Uterus (tissue), 4 donors: Measurements from ENCODE around the gene CLPTM1L. TPM values are rescaled to one million over a fixed set of nuclear protein-coding genes. Genes with fewer than 3 reads are reported as not detected.

ENCODE experiments used
- DNase-seq, 2 donors: peaks; one replicate each; pipeline ENCODE4 v3.0.0-alpha.2; 2019 to 2020
- H3K27ac ChIP-seq, 2 donors: fragments of 200-600 bp; sonication (generic); 1 replicate in 1 of 2; 2 replicates in 1 of 2; pipeline ENCODE4 v1.5.1; 2016 to 2018
- H3K27me3 ChIP-seq, 2 donors: fragments of 200-600 bp; sonication (generic); one replicate each; pipeline ENCODE4 v1.5.1; 2018 to 2019; ENCODE audit warnings: control low read depth in 1 of 2
- H3K36me3 ChIP-seq, 2 donors: fragments of 200-600 bp; sonication (generic); one replicate each; pipeline ENCODE4 v1.5.1; 2019; ENCODE audit warnings: control low read depth in 1 of 2
- H3K4me1 ChIP-seq, 2 donors: fragments of 200-600 bp; sonication (generic); one replicate each; pipeline ENCODE4 v1.5.1; 2018 to 2019; ENCODE audit warnings: control low read depth in 1 of 2
- H3K4me3 ChIP-seq, 2 donors: fragments of 200-600 bp; sonication (generic); 1 replicate in 1 of 2; 2 replicates in 1 of 2; pipeline ENCODE4 v1.5.1; 2018 to 2019; ENCODE audit warnings: mild to moderate bottlenecking in 1 of 2
- H3K9me3 ChIP-seq, 2 donors: fragments of 200-600 bp; sonication (generic); one replicate each; pipeline ENCODE4 v1.5.1; 2019; ENCODE audit warnings: control low read depth in 1 of 2
- CTCF ChIP-seq, 4 experiments: fragments of 200-600 bp in 2 of 4; fragments of 450-650 bp in 2 of 4; sonication (generic) in 2 of 4; IDR thresholded peaks; one replicate each; pipeline ENCODE4 v1.5.1; 2016 to 2019; ENCODE audit warnings: antibody characterized with exemption in 4 of 4, mild to moderate bottlenecking in 2 of 4, moderate library complexity in 1 of 4
- POLR2A ChIP-seq, 2 donors: fragments of 450-650 bp; IDR thresholded peaks; one replicate each; pipeline ENCODE4 v1.6.1; 2016; ENCODE audit warnings: antibody characterized with exemption in 2 of 2, mild to moderate bottlenecking in 1 of 2, moderate library complexity in 1 of 2
- intact Hi-C: fragments of 100-400 bp; cut with DNase I; formaldehyde crosslinking; loops from one replicate; pipeline ENCODE4 v1.15.1; 2023; ENCODE audit warnings: low total_unique reads
- total RNA-seq, 4 donors: library from RNA; depleted of rRNA in 3 of 4; stranded (reverse); fragments of >200 nt in 3 of 4; gene quantifications; one replicate each; pipeline versions ENCODE4 v1.1.0 to v1.2.4, GENCODE V29; 2014 to 2023
- donor health status: DM: yes; HTN: yes; CAD: no.

CLPTM1L gene
- total RNA-seq, 4 donors from 2014 or later, result 63.2 to 74.3 (median 71.1) TPM

GRCh38 chr5:1312206-1312605 lies 32.7 kb downstream of the CLPTM1L start:
- no peak for DNase-seq
- Histone ChIP-seq H3K27me3 (no peaks in the 10 kb centered on the region), H3K9me3 (no peaks in the 10 kb centered on the region), H3K36me3 (no peaks in the 10 kb centered on the region), H3K27ac (no peak overlapping the region), H3K4me3 (no peak overlapping the region), H3K4me1 (no peaks in the 10 kb centered on the region)
- TF ChIP-seq POLR2A (IDR thresholded peaks at IDR 0.05) (no peak), CTCF (IDR thresholded peaks at IDR 0.05) (no peak)
- intact Hi-C loops, result no loop called here

- Histone ChIP-seq H3K4me3 (no peak overlapping the region), H3K27me3 (no peaks in the 10 kb centered on the region), H3K36me3 (no peaks in the 10 kb centered on the region), H3K9me3 (no peaks in the 10 kb centered on the region), H3K27ac (no peak overlapping the region), H3K4me1 (no peaks in the 10 kb centered on the region)
- TF ChIP-seq CTCF (IDR thresholded peaks at IDR 0.05), result no peak
- TF ChIP-seq POLR2A (IDR thresholded peaks at IDR 0.05), result no peak
- DNase-seq, result no peak
- intact Hi-C loops, result no loop called here
Observed at GRCh38 chr5:1311439-1312055, 33.4 kb downstream of the CLPTM1L start.

GRCh38 chr5:1310118-1310517 lies 34.8 kb downstream of the CLPTM1L start:
- TF ChIP-seq POLR2A (IDR thresholded peaks at IDR 0.05) (no peak), CTCF (IDR thresholded peaks at IDR 0.05) (no peak)
- no peak for DNase-seq
- intact Hi-C loops, result no loop called here
- Histone ChIP-seq H3K4me1 (no peaks in the 10 kb centered on the region), H3K4me3 (no peak overlapping the region), H3K36me3 (no peaks in the 10 kb centered on the region), H3K27me3 (no peaks in the 10 kb centered on the region), H3K27ac (no peak overlapping the region), H3K9me3 (no peaks in the 10 kb centered on the region)

GRCh38 chr5:1304033-1304432 lies 40.9 kb downstream of the CLPTM1L start:
- H3K27ac ChIP-seq, result no peak overlapping the region
- H3K9me3 ChIP-seq, result no peaks in the 10 kb centered on the region
- H3K4me3 ChIP-seq, result no peak overlapping the region
- no peaks in the 10 kb centered on the region for H3K36me3 ChIP-seq
- no peaks in the 10 kb centered on the region for H3K4me1 ChIP-seq
- DNase-seq, result no peak
- no peaks in the 10 kb centered on the region for H3K27me3 ChIP-seq
- TF ChIP-seq CTCF (IDR thresholded peaks at IDR 0.05) (no peak), POLR2A (IDR thresholded peaks at IDR 0.05) (no peak)
- intact Hi-C loops, result no loop called here

- Histone ChIP-seq H3K4me3 (no peak overlapping the region), H3K36me3 (no peaks in the 10 kb centered on the region), H3K27ac (no peak overlapping the region), H3K4me1 (no peaks in the 10 kb centered on the region), H3K27me3 (no peaks in the 10 kb centered on the region), H3K9me3 (no peaks in the 10 kb centered on the region)
- intact Hi-C loops, result no loop called here
- DNase-seq, result no peak
- no peak for TF ChIP-seq POLR2A (IDR thresholded peaks at IDR 0.05)
Observed at GRCh38 chr5:1302258-1302657, 42.6 kb downstream of the CLPTM1L start.
